Iris pigment epithelial cell (primary cell): ENCODE results near the gene YEATS2.

ENCODE experiments used
- DNase-seq: peaks from one replicate; pipeline ENCODE4 v3.0.0-alpha.2; 2011; ENCODE audit warnings: low read depth

YEATS2 gene

GRCh38 chr3:183812761-183813445 lies 115.3 kb downstream of the YEATS2 start:
- DNase-seq, result no peak

GRCh38 chr3:183814240-183814639 lies 116.6 kb downstream of the YEATS2 start:
- DNase-seq, result no peak

- no peak for DNase-seq
Measured at GRCh38 chr3:183815563-183815940, 118.0 kb downstream of the YEATS2 start.

DNA sequence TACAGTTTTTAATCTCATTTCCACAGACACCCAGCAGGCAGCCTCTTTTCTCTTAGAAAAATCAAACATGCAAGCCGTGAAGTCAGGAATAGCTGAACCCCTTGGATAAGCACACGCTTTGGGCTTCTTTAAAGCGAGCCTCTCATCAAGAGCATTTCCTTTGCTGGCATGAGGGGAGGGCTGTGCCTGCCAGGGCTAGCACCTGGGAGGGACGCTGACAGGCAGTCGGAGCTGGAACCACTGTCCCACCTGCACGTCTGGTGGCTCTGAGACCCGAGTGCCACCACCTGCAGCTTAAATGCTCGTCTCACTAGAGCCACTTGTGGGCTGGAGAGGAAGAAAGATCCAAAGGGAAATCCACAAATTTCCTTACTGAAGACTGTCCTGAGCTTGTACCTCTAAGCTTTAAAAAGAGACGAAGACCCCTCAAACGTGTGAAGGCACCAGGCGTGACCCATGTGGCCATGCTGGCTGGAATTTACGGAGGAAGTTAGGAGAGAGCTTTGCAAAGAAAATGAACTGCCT lies 118.4 kb downstream of the YEATS2 start:
- no peak for DNase-seq

DNA sequence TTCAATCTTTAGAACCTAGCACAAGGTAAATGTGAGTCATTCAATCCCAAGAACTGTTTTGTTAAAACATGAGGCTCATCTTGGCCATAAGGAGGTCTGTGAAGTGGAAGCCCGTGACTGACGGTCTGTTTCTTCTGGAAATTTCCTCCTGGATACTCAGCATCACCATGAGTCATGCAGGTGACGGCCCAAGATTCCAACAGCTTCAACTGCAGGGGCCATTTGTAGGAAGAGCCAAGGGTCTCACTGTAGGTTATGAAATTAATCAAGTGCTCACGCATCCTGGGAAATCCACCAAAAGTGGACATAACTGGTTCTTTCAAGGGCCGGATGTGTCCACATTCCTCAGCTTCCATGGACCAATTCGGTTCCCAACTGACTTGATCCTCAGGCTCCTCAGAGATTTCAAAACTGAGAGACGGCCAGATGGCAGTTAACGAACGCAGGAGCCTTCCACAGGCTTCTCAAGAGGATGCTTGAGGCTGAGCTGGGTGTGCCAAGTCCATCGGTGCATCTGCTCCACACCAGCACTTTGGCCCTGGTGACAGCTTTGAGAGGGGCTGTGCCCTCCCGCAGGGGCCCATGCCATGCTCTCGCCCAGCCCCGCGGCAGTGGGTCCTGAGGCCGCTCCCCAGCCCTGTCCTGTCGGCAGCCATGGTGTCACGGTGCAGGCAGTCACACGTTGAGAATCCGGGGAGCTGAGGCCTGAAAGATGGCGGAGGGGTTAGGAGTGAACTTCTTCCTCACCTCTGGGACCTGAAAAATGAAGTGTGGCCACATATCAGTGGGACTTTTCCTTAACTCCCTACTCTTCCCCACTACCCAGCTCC lies 119.3 kb downstream of the YEATS2 start:
- DNase-seq, result no peak

- DNase-seq, result no peak
Measured at GRCh38 chr3:183817639-183818038, 120.0 kb downstream of the YEATS2 start.

GRCh38 chr3:183818041-183818620 lies 120.5 kb downstream of the YEATS2 start:
- DNase-seq, result no peak

DNA sequence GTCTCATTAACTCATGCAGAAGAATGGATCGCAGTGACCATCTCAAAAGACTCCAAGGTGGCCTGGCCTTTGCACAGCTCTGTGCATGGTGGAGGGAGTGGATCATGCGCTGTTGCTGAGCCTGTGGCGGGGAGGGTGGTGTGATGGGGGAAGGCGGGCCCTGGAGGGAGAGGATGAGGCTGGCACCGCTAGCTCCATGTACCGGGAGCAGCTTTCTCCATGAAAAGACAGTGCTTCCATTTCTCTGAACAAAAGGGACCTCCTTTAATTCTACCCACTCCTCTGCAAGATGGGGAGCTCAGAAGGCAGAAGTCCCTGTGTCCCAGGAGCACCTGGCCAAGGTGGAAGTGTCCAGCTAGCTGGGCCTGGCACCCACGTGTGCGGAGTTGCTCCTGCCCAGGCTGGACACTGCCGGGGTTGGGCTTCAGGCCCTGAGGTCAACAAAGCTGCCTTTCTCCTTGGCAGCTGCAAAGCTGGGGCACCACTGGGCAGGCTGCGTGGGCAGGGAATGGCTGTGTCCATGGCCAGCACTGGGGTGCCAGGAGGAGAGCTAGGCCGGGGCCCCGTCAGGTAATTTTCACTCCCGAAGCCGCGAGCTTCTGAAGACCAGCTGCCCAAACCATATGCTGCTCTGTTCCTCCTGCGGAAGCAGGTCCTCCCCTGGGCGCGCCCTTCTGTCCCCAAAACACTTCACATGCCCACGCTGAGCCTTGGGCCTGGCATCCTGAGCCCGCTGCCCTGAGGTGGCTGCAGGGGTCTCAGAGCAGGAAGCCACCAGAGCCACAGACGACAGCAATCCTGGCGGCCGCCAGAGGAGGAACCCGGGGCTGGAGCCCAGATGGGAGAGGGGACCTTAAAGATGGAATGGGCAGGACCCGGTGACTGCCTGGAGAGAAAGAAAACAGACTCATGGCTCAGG lies 121.4 kb downstream of the YEATS2 start:
- no peak for DNase-seq

- DNase-seq, result no peak
Measured at GRCh38 chr3:183819831-183820230, 122.2 kb downstream of the YEATS2 start.

GRCh38 chr3:183822631-183823030 lies 125.0 kb downstream of the YEATS2 start:
- DNase-seq, result no peak

DNA sequence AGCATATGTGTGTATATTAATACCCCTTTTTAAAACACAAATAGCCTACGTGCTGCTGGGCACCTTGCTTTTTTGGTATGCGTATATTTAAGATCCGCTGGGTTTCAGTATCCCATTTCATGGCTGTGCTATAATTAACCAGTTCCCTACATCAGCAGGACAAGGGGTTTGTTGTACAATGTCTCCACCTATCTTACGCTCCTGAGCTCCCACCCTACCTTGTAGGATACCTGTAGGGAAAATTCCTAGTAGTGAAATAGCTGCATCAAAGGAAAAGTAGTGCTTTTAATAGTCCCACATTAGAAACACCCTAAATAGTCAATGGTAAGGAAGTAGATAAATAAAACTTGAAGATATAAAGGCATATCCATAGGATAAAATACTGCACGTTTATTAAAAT lies 126.4 kb downstream of the YEATS2 start:
- no peak for DNase-seq

DNA sequence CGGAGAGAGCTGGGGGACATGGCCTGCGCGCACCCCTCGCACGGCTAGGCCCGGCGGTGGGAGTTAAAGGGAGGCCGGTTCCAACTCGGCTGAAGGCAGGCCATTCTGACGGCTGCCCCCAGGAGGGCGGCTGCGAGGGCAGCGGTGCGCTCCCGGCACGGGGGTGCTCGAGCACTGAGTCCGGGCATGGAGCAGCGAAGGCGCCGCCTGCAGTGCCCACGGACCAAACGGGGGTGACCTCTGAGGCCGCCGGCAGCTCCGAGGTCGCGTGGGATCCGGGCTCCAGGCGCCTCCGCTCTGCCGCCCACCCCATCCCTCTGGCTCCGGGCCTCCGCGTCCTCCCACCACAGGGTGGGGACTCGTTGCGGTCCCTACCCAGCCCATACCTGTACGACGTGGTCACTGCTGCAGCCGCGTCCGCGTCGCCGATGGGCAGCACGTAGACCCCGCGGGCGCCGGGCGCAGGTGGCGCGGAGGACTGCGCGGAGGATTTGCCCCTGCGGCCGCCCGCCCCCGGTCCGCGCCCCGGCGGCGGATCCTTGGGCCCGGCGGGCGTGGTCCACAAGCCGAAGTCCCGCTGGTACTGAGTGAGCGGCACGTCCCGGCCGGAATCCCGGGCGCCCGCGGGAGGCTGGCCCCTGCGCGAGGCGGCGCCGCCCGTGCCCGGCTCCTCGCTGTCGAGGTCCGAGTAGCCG lies 127.3 kb downstream of the YEATS2 start:
- DNase-seq, result no peak

DNA sequence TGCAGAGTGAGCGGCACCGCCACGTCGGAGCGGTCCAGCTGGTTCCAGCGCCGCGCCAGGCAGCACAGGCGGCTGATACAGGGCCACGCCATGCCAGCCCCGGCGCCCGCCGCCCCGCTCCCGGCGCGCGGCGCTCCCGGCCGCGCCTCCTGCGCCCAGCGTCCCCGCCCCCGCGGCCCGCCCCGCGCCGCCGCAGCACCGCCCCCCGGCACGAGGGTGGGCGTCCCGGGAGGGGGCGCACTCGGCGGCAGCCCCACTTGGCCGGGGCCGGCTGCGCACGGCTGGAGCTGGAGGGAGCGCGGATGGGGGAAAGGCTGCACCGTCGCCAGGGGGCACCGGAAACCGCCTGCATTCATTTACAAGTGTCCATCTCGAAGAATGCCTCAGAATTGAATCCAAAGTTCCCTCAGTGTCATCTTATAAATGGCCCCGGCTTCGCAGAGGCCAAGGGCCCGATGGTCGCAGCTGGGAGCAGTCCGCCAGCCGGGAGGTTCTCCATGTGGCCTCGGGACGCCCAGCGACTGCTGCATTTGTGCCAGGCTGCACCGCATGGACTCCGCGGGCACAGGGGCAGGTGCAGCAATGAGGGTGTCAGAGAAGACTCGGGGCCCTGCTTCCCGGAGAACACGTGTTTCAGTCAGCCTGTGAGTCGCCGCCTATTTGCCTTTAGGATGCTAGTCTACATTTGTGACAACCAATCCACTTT lies 128.0 kb downstream of the YEATS2 start, which contains the start of gene MAP6D1:
Gene MAP6D1, minus strand, starts transcription at position 122 of the 706 bp plus-strand sequence. Its CDS starts 30 bp downstream, at position 92.
- peak; percentile 39 for DNase-seq

- no peak for DNase-seq
Measured at GRCh38 chr3:183826448-183827250, 129.1 kb downstream of the YEATS2 start.

DNA sequence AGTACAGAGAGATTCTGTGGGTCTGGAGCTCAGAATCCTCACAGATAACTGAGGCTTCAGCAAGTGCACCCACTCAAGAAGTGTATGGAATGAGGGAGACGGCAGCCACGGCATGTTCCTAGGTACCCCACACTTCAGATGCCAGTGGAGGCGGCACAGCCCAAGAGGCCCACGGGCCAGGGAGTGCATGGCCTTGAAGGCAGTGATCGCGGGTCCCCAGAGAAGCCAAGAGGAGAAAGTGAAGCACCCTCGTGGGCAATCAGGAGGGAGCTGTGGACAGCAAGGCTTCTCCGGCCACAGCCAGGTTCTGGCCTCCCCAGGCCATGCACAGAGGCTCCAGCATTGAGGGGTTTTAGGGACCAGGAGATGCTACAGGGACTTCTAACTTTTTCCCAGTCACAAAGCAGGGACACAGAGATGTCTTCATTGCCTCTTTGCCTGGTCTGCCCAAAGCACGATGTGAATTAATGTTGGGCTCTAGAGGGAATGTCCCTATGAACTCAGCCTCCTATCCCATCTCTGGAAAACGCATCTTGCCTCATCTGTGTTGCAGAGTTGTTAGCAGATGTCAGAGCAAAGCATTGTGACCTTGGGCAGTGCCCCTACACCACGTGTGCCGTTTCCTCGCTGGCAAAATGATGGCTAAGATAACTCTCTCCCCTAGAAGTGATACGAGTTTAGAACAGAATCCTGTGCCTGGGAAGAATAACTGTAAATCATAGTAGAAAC lies 130.4 kb downstream of the YEATS2 start:
- no peak for DNase-seq

- DNase-seq, result no peak
Measured at GRCh38 chr3:183828538-183828870, 130.9 kb downstream of the YEATS2 start.

- no peak for DNase-seq
Measured at GRCh38 chr3:183829466-183829865, 131.9 kb downstream of the YEATS2 start.

DNA sequence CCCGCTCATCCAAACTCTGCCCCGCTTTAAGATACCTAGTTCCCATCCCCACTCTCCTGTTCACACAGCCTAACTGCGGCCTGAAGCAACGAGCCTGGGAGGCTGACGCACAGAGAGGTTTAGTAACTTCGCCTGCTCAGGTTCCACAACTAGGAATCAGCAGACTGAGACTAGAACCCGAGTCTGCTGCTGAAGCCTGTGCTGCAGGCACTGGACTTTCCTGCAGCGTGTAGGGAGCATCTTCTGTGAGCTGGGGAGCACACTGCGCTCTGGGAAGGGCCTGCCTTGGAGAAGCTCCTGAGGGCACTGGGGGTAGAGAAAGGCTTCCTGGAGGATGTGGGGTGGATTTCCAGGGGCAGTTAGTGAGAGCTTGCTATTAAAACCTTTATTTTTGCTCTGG lies 132.6 kb downstream of the YEATS2 start:
- DNase-seq, result no peak

DNA sequence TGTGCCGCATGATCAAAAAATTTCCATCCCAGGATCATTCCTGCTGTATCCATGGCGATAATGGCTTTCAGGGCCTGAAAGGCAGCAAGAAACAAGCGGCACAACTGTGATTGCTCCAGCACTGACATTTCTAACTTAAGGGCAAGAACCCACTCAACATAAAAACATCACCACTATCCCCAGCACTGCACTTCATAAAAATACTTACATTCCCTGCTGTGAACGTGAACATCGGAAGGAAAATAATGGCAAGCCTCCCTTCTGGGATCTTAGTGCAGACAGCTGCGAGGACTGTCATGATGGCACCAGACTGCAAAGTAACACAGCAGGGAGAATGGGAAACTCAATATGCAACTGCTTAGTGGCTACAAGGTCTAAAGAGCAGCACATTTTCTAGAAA lies 135.9 kb downstream of the YEATS2 start:
- no peak for DNase-seq
